K562 (cell line): ENCODE results near the gene GPR3. TPM values are rescaled to one million over a fixed set of nuclear protein-coding genes. Genes with fewer than 3 reads are reported as not detected.

Experiments
- SUPT5H ChIP-seq: fragments of 450-650 bp; IDR thresholded peaks from 2 replicates; pipeline ENCODE4 v1.6.1; 2016
- ZNF407 ChIP-seq: fragments of 450-650 bp; IDR thresholded peaks from 2 replicates; pipeline ENCODE4 v1.6.1; 2016; ENCODE audit warnings: low read depth
- polyA plus RNA-seq, 8 experiments: library from polyadenylated mRNA; depleted of rRNA in 4 of 8; stranded (reverse) in 5 of 8; unstranded in 3 of 8; fragments of >200 nt; fragmentation: Nextera tagmentation in 2 of 8; fragmentation: Illumina TruSeq in 1 of 8; extraction: Ambion mirVana in 2 of 8; extraction: Trizol in 1 of 8; gene quantifications; 2 replicates each; pipeline versions ENCODE4 v1.2.1 to v1.2.3, GENCODE V29; 2011 to 2014; ENCODE audit warnings: inconsistent platforms in 1 of 8, missing spikeins in 1 of 8
- total RNA-seq, 7 experiments: library from RNA; depleted of rRNA in 6 of 7; stranded (reverse); fragments of >200 nt in 6 of 7; fragmentation: Illumina TruSeq in 2 of 7; extraction: Trizol in 2 of 7; gene quantifications; 2 replicates each; pipeline versions ENCODE4 v1.2.1 to v1.2.3, GENCODE V29; 2011 to 2021; ENCODE audit warnings: low replicate concordance in 1 of 7
- TF ChIP-seq, protein P1 (sequence below): fragments of 250-450 bp; sonication (Bioruptor Pico); IDR thresholded peaks from 2 replicates; pipeline ENCODE4 v1.8.0; 2022; ENCODE audit warnings: inconsistent platforms, mild to moderate bottlenecking, moderate library complexity, borderline replicate concordance

GPR3 gene
- total and polyA plus RNA-seq, 9 of the 15 experiments (the other 6 are each of a cell fraction or from before 2014, with no cell fraction given), result 0.24 to 11.5 (median 3.7) TPM

DNA sequence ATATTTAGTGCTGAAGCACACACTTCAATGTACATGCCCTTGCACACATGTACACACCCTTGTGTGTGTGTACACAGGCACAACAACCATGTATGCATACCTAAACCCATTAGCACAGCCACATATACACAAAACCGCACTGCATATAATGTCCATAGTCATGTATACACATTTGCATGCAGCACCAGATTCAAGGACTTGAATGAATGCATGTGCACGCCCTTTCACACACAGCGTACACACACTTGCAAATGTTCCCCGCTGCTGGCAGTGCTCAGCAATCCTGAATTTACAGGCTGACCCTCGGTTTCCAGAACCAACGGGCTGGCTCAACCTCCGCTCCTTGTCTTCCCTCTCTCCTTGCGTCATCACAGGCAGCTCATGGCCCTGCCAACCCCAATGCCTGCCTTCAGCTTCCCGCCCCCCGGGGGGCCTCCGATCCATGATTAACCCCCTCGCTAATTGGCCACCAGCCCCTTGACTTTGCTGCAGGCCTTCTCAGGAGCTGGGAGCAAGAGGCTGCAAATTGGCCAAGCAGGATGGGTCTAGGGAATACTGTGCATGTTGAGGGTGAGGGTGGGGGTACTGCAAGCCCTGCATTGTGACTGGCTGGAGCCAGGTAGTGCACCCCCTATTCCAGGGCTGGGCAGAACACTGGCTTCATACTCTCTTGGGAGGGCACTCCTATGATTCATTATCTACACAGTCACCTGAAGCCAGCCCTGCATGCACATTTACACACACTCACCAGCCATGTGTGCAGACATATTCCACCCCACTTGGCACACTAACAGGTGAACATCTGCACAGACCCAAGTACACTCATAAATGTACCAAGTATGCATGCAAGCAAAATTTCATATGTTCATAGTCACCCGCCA is 7.9 kb downstream of the GPR3 start (continued):
- TF ChIP-seq ZNF407 (no peak), SUPT5H (0 out of 2 replicates have a peak, but pooled peaks have one; percentile 29)
- TF ChIP-seq, protein P1, sequence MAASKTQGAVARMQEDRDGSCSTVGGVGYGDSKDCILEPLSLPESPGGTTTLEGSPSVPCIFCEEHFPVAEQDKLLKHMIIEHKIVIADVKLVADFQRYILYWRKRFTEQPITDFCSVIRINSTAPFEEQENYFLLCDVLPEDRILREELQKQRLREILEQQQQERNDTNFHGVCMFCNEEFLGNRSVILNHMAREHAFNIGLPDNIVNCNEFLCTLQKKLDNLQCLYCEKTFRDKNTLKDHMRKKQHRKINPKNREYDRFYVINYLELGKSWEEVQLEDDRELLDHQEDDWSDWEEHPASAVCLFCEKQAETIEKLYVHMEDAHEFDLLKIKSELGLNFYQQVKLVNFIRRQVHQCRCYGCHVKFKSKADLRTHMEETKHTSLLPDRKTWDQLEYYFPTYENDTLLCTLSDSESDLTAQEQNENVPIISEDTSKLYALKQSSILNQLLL (CRISPR knock-in tag), result no peak
- TF ChIP-seq, all 486 proteins: peak for 12
